ENCODE results near the gene PDE1A.

Gene PDE1A

DNA sequence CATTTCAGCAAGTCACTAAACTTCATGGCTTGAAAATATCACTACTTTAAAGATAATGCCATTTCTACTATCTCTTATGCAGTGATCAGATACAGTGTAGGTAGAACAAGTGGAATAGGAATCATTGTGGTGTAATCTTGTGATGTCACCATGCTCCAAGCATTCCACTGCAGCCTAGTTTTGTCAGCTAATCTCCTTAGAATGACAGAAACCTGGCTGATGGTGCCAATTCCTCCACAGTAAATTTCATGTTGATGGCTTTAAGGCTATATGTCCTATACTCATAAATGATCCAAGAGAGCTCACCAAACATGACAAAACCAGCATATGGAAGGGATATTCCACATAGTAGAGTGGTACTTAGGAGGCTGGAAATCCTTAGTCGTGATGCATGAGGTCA, 184.9 kb downstream of the PDE1A start:
- in situ Hi-C loops (cut with HindIII; ENCODE audit: low pct_ligation_motif_present, low pct_unique_long_range_greater_than_20kb, low sequenced_read_pairs), result no loop called here
- DNase-seq, result no peak

- in situ Hi-C loops (cut with HindIII; ENCODE audit: low pct_ligation_motif_present, low pct_unique_long_range_greater_than_20kb, low sequenced_read_pairs), result no loop called here
- no peak for DNase-seq
Measured at GRCh38 chr2:182240862-182241371, 185.9 kb downstream of the PDE1A start.

- DNase-seq, result no peak
- in situ Hi-C loops (cut with HindIII; ENCODE audit: low pct_ligation_motif_present, low pct_unique_long_range_greater_than_20kb, low sequenced_read_pairs), result no loop called here
Measured at GRCh38 chr2:182230561-182230960, 196.3 kb downstream of the PDE1A start.

DNA sequence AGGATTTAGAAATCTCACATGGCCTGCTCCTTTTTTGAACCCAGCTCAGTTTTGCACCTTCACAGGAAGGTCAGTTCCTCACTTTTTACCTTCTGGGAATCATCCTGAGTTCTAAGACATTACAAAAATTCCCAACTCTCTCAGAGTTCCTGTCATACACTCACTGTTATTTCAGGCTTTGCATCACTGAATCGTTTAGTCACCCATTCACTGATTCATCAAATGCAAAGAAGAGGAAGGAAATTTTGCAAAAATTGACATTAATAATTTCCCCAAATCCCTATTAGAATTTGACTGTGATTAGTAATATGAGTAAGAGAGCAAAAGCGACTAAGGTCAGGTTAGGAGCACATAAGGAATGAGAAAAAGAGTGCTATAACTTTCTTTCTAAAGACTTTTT, 197.5 kb downstream of the PDE1A start:
- in situ Hi-C loops (cut with HindIII; ENCODE audit: low pct_ligation_motif_present, low pct_unique_long_range_greater_than_20kb, low sequenced_read_pairs), result no loop called here
- DNase-seq, result peak; percentile 50

- in situ Hi-C loops (cut with HindIII; ENCODE audit: low pct_ligation_motif_present, low pct_unique_long_range_greater_than_20kb, low sequenced_read_pairs), result no loop called here
- no peak for DNase-seq
Measured at GRCh38 chr2:182228741-182229140, 198.1 kb downstream of the PDE1A start.

GRCh38 chr2:182228073-182228473, 198.8 kb downstream of the PDE1A start:
- in situ Hi-C loops (cut with HindIII; ENCODE audit: low pct_ligation_motif_present, low pct_unique_long_range_greater_than_20kb, low sequenced_read_pairs), result no loop called here
- no peak for DNase-seq

- in situ Hi-C loops (cut with HindIII; ENCODE audit: low pct_ligation_motif_present, low pct_unique_long_range_greater_than_20kb, low sequenced_read_pairs), result no loop called here
- DNase-seq, result no peak
Measured at GRCh38 chr2:182226807-182227206, 200.0 kb downstream of the PDE1A start.

DNA sequence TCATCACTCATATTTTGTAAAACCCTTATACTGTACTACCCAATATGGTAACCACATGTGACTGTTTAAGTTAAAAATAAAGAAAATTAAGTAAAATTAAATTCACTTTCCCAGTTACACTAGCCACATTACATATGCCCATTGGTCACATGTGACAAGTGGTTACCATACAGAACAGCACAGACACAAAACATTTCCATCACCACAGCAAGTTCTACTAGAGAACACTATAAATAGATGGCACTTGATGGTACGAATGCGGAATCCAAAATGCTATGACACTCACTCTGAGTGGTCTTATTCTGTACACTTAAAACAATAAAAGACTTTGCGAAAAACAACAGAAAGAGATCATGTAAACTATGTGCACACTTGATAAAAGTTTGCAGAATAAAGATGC, 202.2 kb downstream of the PDE1A start:
- no peak for DNase-seq
- in situ Hi-C loops (cut with HindIII; ENCODE audit: low pct_ligation_motif_present, low pct_unique_long_range_greater_than_20kb, low sequenced_read_pairs), result no loop called here

DNA sequence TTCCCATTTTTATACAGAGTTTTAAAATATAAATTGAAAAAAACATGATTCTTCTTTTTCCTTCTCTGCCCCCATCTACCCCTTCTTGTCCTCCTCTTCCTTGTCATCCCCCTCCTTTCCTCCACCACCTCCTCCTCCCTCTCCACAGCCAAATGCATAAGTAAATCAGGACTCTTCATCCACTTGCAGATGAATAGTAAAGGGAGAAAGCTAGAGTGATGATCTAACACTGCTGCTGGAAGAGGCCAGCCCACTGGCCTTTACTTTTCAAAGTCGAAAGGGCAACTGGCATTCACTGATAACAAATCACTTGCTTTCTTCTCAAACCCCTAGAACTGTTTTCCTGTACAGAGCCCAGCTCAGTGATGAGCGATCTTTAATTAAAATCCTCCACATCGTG, 205.8 kb downstream of the PDE1A start:
- no peak for DNase-seq
- in situ Hi-C loops (cut with HindIII; ENCODE audit: low pct_ligation_motif_present, low pct_unique_long_range_greater_than_20kb, low sequenced_read_pairs), result no loop called here

DNA sequence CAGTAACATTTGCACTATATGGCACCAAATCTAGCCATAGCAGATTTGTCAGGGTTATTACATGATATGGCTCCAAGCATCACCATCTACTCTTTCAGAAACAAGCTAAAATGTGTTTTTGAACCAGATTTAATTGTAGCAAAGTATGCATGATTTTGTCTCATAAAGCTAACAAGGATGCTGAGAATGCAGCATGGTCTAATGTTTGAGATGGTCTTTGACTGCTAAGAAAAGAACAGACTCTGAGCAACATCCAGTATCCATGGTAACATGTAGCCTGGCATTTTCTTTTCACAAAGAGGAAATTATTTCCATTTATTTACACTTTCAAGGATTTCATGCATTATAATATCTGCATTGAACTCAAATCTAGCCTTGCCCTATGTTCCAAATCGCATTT, 206.5 kb downstream of the PDE1A start:
- DNase-seq, result no peak
- in situ Hi-C loops (cut with HindIII; ENCODE audit: low pct_ligation_motif_present, low pct_unique_long_range_greater_than_20kb, low sequenced_read_pairs), result no loop called here

DNA sequence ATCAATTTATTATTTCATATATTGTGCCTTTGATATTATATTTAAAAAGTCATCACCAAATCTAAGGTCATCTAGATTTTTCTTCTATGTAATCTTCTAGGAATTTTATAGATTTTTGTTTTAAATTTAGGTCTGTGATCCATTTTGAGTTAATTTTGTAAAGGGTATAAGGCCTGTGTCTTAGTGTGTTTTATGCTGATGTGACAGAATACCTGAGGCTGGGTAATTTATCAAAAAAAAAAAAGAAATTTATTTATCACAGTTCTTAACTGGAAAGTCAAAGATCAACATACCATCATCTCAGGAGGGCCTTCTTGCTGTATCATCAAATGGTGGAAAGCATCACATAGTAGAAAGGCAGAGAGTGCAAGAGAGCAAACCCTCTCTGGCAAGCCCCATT, 216.2 kb downstream of the PDE1A start:
- in situ Hi-C loops (cut with HindIII; ENCODE audit: low pct_ligation_motif_present, low pct_unique_long_range_greater_than_20kb, low sequenced_read_pairs), result no loop called here
- no peak for DNase-seq

DNA sequence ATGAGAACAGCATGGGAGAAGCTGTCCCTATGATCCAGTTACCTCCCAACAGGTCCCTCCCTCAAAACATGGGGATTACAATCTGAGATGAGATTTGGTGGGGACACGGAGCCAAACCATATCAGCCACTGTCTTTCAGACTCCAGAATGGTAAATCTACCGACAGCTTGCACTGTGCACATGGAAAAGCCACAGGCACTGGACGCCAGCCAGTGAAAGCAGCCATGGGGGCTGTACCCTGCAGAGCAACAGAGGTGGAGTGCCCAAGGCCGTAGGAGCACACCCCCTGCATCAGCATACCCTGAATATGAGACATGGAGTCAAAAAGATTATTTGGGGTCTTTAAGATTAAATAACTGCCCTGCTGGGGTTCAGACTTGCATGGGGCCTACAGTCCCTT, 218.4 kb downstream of the PDE1A start:
- DNase-seq, result no peak
- in situ Hi-C loops (cut with HindIII; ENCODE audit: low pct_ligation_motif_present, low pct_unique_long_range_greater_than_20kb, low sequenced_read_pairs), result no loop called here

DNA sequence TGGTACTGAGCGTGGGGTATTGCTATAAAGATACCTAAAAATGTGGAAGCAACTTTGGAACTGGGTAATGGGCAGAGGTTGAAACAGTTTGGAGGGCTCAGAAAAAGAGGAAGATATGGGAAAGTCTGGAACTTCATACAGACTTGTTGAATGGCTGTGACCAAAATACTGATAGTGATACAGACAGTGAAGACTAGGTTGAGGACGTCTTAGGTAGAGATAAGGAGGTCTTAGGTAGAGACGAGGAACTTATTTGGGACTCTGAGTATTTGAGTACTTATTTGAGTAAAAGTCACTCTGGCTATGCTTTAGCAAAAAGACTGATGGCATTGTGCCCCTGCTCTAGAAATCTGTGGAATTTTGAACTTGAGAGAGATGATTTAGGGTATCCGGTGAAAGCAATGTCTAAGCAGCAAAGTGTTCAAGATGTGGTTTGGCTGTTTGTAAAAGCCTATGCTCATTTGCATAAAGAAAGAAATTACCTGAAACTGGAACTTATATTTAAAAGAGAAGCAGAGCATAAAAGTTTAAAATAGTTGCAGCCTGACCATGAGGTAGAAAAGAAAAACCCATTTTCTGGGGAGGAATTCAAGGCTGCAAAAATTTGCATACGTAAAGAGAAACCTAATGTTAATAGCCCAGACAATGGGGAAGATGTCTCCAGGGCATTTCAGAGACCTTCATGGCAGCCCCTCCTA, 219.6 kb downstream of the PDE1A start:
- DNase-seq, result no peak
- in situ Hi-C loops (cut with HindIII; ENCODE audit: low pct_ligation_motif_present, low pct_unique_long_range_greater_than_20kb, low sequenced_read_pairs), result no loop called here

- DNase-seq, result no peak
- in situ Hi-C loops (cut with HindIII; ENCODE audit: low pct_ligation_motif_present, low pct_unique_long_range_greater_than_20kb, low sequenced_read_pairs), result no loop called here
Measured at GRCh38 chr2:182197529-182197928, 229.3 kb downstream of the PDE1A start.

DNA sequence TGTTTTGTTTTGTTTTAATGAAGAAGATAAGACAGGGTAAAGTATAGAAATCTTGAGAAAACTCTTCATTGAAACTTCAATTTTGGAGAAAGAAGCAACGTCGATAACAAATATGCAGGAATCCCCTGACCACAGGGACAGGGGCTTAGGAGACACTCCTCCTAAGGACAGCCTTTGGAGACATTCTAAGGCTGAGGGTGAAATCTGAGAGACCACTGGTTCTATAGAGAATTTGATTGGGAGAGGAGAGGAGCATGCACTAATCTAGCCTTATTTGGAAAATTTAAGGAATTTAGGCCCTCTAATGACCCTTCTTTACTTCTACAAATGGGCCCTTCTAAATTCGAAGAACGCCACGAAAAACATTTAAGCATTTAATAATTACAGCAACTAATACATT, 233.5 kb downstream of the PDE1A start:
- no peak for DNase-seq

DNA sequence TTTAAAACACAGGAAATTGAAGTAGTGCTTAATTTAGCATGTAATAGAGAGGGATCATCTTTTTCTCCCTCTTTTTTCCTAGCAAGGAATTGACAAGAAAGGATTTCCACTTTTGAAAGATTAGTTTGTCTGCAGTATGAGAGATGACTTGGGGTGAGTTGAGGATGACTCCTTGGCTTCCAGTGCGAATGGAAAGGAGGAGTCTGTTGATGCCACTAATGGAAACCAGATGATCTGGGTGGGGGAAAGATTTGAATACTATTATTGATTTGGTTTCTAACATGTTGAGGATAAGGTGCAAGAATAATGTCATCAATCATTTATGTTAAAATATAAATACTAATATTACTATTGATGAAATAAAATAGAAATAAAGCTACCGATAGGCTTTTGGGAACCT, 235.8 kb downstream of the PDE1A start:
- in situ Hi-C loops (cut with HindIII; ENCODE audit: low pct_ligation_motif_present, low pct_unique_long_range_greater_than_20kb, low sequenced_read_pairs), result no loop called here

More for the DNA sequence above, 233.5 kb downstream of the PDE1A start:
- in situ Hi-C loops (cut with HindIII; ENCODE audit: low pct_ligation_motif_present, low pct_unique_long_range_greater_than_20kb, low sequenced_read_pairs), result no loop called here

GRCh38 chr2:182187130-182187529, 239.7 kb downstream of the PDE1A start:
- in situ Hi-C loops (cut with HindIII; ENCODE audit: low pct_ligation_motif_present, low pct_unique_long_range_greater_than_20kb, low sequenced_read_pairs), result no loop called here
- no peak for DNase-seq

More for the DNA sequence above, 235.8 kb downstream of the PDE1A start:
- DNase-seq, result no peak

DNA sequence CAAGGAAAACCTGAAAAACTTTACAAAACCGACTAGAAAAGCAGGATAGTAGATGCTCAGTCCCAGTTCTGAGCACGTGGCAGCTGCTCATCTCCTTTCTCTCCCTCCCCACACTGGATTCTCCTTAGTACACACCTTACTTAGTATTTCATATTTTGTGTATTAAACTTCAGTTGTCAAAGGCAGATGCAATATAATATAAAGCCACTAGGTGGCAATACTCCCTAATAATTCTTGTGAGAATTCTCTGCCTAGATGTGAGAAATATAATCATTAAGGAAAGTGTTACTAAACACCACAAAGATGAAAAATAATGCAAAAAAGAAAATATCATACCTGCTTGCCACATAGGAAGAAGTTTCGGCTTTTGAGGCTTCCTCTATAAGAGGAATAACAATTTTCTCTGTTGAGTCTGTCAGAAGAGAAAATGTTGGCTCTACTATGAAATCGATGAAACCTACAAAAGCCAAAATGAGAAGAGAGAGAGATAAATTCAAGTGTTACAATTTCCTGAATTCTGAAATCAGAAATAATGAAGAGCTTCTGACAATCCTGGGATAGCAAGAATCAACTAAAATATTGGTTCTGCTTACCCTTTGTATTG, 240.6 kb downstream of the PDE1A start:
- peak; percentile 68 for DNase-seq
- in situ Hi-C loops (cut with HindIII; ENCODE audit: low pct_ligation_motif_present, low pct_unique_long_range_greater_than_20kb, low sequenced_read_pairs), result no loop called here

DNA sequence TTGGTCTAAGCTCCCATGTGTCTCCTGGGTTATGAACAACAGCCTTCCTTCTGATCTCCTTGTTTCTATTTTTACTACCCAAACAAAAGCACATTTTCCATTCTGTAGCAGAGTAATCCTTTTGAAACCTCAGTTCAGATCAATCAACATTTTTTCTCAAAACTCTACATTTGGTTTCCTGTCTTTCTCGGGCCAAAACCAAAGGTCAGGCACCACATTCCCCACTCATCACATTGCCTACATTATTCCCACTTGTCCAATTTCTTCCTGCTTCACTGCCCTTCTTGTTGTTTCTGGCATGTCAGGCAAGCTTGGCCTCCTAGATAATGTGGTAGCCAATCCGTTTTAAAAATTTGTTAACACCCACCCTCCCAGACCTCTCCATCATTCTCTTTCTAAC, 244.4 kb downstream of the PDE1A start:
- in situ Hi-C loops (cut with HindIII; ENCODE audit: low pct_ligation_motif_present, low pct_unique_long_range_greater_than_20kb, low sequenced_read_pairs), result no loop called here

DNA sequence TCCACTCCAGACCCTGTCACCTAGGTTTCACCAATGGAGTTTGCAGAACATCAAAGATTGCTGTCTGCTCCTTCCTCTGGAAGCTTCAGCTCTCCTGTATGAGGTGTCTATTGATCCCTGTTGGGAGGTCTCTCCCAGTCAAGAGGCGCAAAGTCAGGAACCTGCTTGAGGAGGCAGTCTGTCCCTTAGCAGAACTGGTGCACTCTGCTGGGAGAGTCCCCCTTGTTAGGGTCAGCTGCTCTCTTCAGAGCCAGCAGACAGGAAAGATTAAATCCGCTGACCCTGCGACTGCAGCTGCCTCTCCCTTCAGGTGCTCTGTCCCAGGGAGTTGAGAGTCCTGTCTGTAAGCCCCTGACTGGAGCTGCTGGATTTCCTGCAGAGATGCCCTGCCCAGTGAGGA, 245.5 kb downstream of the PDE1A start:
- DNase-seq, result no peak
- in situ Hi-C loops (cut with HindIII; ENCODE audit: low pct_ligation_motif_present, low pct_unique_long_range_greater_than_20kb, low sequenced_read_pairs), result no loop called here

More for the DNA sequence above, 244.4 kb downstream of the PDE1A start:
- no peak for DNase-seq

Measured in ACHN (cell line).